Calu3 (cell line): Measurements from ENCODE around the gene SF3A2. TPM values are rescaled to one million over a fixed set of nuclear protein-coding genes. Genes with fewer than 3 reads are reported as not detected.
A peak's percentile ranks its signal among the peaks of the same experiment; 100 is the strongest.

Experiments
- BruUV-seq: library from RNA; stranded (reverse); fragments of 400-500 nt; replicated peaks from 2 replicates; lab custom pipeline; 2021; lab: Mats Ljungman, UMichigan
- CTCF ChIA-PET: fragments of 300-600 bp; sonication (Branson Sonifier 250); formaldehyde crosslinking; loops from one replicate; lab custom pipeline; 2022; ENCODE audit warnings: antibody characterized with exemption; lab: Charles Lee
- DNase-seq: peaks from one replicate; pipeline ENCODE4 v3.0.0; 2022
- H3K27ac Mint-ChIP-seq: one replicate; pipeline ENCODE4 v1.8.0; 2022; ENCODE audit warnings: mixed read lengths; ENCODE audit not compliant: unreplicated experiment
- H3K27me3 Mint-ChIP-seq: one replicate; pipeline ENCODE4 v1.8.0; 2022; ENCODE audit warnings: mixed read lengths; ENCODE audit not compliant: unreplicated experiment
- H3K36me3 Mint-ChIP-seq: one replicate; pipeline ENCODE4 v1.8.0; 2022; ENCODE audit warnings: mild to moderate bottlenecking, moderate library complexity, mixed read lengths; ENCODE audit not compliant: insufficient read depth, unreplicated experiment
- H3K4me1 Mint-ChIP-seq: one replicate; pipeline ENCODE4 v1.8.0; 2022; ENCODE audit warnings: mild to moderate bottlenecking, low read depth, mixed read lengths; ENCODE audit not compliant: unreplicated experiment
- H3K4me3 Mint-ChIP-seq: one replicate; pipeline ENCODE4 v1.8.0; 2022; ENCODE audit warnings: mild to moderate bottlenecking, low read depth, moderate library complexity, mixed read lengths; ENCODE audit not compliant: unreplicated experiment
- H3K9me3 Mint-ChIP-seq: one replicate; pipeline ENCODE4 v1.8.0; 2022; ENCODE audit warnings: low read depth, mixed read lengths; ENCODE audit not compliant: unreplicated experiment
- CTCF ChIP-seq: fragments of 200-600 bp; IDR thresholded peaks from one replicate; pipeline ENCODE4 v1.8.0; 2022; ENCODE audit warnings: antibody characterized with exemption; ENCODE audit not compliant: unreplicated experiment
- intact Hi-C: fragments of 100-400 bp; cut with micrococcal nuclease; formaldehyde crosslinking; loops from one replicate; pipeline ENCODE4 v1.10.0; 2022; ENCODE audit not compliant: unreplicated experiment
- total RNA-seq: library from RNA; stranded (reverse); gene quantifications from 2 replicates; pipeline ENCODE4 v1.2.3, GENCODE V29; 2022

Gene SF3A2
- total RNA-seq, 1 experiment from 2014 or later, result 83.6 TPM

DNA sequence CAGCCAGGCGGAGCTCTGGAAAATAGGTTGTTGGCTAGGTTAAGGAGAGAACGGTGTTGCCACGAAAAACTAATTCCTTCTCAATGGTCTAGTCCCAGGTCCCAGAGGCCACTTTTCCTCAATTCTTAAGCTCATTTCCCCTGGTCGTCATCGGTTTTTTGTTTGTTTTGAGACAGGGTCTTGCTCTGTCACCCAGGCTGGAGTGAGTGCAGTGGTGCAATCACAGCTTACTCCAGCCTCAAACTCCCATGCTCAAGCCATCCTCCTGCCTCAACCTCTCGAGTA lies 1.2 kb downstream of the SF3A2 start:
- intact Hi-C loops, result loop anchor here (5.0 to 10.0 kb wide), 2 partner anchors 34 to 83 kb away; partner anchors contain the start of gene AP3D1
- H3K27ac Mint-ChIP-seq, result peak overlapping the region; percentile 73
- H3K9me3 Mint-ChIP-seq, result no peaks in the 10 kb centered on the region
- H3K36me3 Mint-ChIP-seq, result peaks cover 70% of the 10 kb centered on the region
- CTCF ChIA-PET, result interaction anchor here (1.1 kb wide), 1 partner anchor 82 kb away, joined by 3 read pairs; no protein-coding TSS in a partner anchor
- H3K4me1 Mint-ChIP-seq, result peaks cover 36% of the 10 kb centered on the region
- DNase-seq, result no peak
- BruUV-seq, result no TSS peak
- H3K27me3 Mint-ChIP-seq, result no peaks in the 10 kb centered on the region
- peak overlapping the region; percentile 78 for H3K4me3 Mint-ChIP-seq
- TF ChIP-seq CTCF, result no peak

DNA sequence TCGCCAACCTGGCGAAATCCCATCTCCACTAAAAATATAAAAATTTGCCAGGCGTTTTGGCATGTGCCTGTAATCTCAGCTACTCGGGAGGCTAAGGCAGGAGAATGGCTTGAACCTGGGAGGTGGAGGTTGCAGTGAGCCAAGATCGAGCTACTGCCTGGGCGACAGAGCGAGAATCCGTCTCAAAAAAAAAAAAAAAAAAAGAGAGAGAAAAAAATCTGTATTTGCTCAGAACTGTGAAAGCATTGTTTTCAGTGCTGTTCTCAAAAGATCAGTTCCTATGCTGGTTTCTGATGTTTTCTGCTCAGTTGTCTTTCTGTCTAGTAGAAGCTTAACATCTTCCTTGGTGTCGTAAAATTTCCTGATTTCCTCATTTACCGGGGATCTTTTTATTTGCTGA lies 2.5 kb downstream of the SF3A2 start:
- Mint-ChIP-seq H3K27ac (peak overlapping the region; percentile 77), H3K9me3 (no peaks in the 10 kb centered on the region), H3K4me3 (peak overlapping the region; percentile 78), H3K27me3 (no peaks in the 10 kb centered on the region), H3K36me3 (peaks cover 65% of the 10 kb centered on the region), H3K4me1 (peaks cover 36% of the 10 kb centered on the region)
- CTCF ChIA-PET, result interaction anchor here (0.6 to 1.2 kb wide), 3 partner anchors 15 to 70 kb away, joined by 3 to 8 read pairs (median 4); no protein-coding TSS in a partner anchor
- no TSS peak for BruUV-seq
- no peak for TF ChIP-seq CTCF
- intact Hi-C loops, result loop anchor here (5.0 to 10.0 kb wide), 2 partner anchors 33 to 84 kb away; partner anchors contain the start of gene AP3D1
- DNase-seq, result no peak

DNA sequence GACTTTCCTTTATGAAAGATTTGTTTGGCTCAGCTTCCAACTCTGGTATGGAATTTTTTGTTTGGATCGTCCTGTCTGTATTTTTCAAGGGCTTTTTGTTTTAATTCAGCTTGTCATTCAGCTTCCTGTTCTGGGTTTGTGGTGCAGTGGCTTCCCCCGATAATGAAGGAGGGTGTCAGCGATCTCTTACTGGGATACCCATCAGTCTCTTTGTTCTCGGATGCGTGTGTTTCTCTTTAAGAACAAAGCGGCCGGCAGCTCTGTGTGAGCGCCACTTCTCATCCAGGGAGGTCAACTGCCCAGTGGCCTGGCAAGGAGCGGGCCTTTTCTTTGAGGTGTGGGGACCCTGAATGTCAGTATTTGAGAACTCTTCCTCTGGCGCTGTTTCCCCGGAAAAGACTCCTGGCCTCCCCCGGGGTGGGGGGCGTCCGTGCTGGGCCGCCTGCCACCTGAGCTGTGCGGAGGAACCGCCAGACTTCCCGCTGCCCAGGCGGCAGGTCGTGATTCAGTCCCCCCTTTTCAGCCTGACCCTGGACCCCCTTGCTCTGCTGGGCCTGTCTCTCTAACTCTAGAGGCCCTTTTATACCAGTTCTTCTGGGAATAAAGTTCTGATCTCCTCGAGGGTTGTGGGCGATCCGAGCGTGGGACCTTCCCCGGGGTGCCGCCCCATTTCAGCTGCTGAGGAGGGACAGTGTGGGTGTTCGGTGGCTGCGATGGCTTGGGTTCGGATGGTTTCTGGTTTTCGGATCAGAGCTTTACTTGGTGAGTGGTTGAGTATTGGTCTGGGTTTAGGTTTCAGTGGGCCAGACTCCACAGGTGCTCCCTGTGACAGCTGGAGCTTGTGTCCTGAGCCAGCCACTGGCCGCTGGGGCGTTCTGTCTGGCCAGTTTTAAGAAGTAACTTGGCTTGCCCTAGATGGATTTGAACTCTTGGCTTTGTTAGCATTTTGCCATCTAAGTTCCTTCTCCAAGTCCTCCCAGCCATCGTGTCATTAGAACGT lies 3.4 kb downstream of the SF3A2 start:
- Mint-ChIP-seq H3K4me1 (peaks cover 36% of the 10 kb centered on the region), H3K27me3 (no peaks in the 10 kb centered on the region), H3K4me3 (peak overlapping the region; percentile 78), H3K36me3 (peaks cover 60% of the 10 kb centered on the region), H3K9me3 (no peaks in the 10 kb centered on the region), H3K27ac (peak overlapping the region; percentile 77)
- intact Hi-C loops, result loop anchor here (5.0 to 10.0 kb wide), 2 partner anchors 32 to 85 kb away; partner anchors contain the start of gene AP3D1
- no TSS peak for BruUV-seq
- TF ChIP-seq CTCF, result no peak
- CTCF ChIA-PET, result interaction anchor here (1.2 kb wide), 1 partner anchor 71 kb away, joined by 8 read pairs; no protein-coding TSS in a partner anchor
- DNase-seq, result no peak

DNA sequence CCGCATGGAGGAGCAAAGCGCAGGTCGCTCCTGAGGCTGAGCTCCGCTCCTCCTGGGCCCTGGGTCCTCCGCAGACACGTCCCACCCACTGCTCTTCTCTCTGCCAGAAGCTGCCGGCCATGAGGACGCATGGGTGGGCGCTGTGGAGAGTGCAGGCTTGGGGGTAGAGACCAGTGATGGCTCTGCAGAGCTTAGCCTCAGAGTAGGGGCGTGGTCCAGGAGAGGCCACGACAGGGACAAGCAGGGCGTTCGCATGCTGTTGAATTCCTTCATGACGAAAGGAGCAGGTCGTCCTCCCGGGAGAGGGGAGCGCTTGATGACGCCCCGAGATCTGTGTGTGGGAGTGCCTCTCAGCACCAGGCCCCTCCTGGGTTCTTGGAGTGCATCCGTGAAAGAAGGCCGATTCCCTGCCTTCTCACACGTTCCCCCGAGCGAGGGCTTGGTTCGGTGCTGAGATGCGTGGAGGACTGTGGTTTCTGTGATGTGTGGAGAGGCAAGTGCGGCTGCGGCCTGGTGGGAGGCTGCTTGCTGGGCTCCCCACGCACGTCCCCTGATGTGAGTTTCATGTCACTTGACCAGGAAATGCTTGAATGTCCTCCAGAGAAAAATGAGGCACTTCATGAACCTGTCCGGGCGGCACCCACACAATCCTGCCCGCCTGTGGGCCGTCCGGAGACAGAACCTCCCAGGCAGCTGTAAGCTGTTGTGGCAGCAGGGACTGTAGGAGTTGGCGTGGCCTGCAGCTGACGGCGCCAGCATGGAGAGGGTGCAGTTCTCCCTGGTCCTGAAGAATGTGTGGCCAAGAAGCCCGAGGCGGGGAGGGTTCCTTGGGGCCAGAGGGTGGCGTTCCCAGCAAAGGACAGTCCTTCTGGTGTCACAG lies 4.5 kb downstream of the SF3A2 start:
- H3K27me3 Mint-ChIP-seq, result no peaks in the 10 kb centered on the region
- no peak for TF ChIP-seq CTCF
- BruUV-seq, result no TSS peak
- intact Hi-C loops, result no loop called here
- CTCF ChIA-PET, result no interaction called here
- peaks cover 52% of the 10 kb centered on the region for H3K36me3 Mint-ChIP-seq
- no peak for DNase-seq
- H3K9me3 Mint-ChIP-seq, result no peaks in the 10 kb centered on the region
- no peak overlapping the region for H3K27ac Mint-ChIP-seq
- peaks cover 36% of the 10 kb centered on the region for H3K4me1 Mint-ChIP-seq
- H3K4me3 Mint-ChIP-seq, result no peak overlapping the region
